NB4 (cell line): ENCODE measurements around the gene ACTG1.

ENCODE experiments used
- POLR2A ChIP-seq: IDR thresholded peaks from 2 replicates; pipeline ENCODE4 v1.6.1; 2011; ENCODE audit warnings: mild to moderate bottlenecking; ENCODE audit not compliant: insufficient read length; ENCODE audit errors: extremely low read depth
- TF ChIP-seq, protein P1 (sequence below): IDR thresholded peaks from one replicate; pipeline ENCODE4 v1.5.1; 2012; ENCODE audit warnings: low read depth, low read length

DNA sequence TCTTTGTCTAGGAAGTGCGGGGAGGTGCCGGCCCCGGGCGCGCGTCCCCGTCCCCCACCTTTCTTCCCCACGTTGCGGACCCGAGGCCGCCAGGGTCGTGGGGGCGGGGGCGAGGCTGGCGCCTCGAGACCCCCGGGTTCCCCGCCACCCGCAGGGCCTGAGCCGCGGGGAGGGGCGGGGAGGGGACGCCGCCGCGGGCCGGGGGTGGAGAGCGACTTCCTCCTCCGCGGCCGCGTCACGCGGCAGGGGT is 1.8 kb upstream of the ACTG1 start:
- TF ChIP-seq, protein P1, sequence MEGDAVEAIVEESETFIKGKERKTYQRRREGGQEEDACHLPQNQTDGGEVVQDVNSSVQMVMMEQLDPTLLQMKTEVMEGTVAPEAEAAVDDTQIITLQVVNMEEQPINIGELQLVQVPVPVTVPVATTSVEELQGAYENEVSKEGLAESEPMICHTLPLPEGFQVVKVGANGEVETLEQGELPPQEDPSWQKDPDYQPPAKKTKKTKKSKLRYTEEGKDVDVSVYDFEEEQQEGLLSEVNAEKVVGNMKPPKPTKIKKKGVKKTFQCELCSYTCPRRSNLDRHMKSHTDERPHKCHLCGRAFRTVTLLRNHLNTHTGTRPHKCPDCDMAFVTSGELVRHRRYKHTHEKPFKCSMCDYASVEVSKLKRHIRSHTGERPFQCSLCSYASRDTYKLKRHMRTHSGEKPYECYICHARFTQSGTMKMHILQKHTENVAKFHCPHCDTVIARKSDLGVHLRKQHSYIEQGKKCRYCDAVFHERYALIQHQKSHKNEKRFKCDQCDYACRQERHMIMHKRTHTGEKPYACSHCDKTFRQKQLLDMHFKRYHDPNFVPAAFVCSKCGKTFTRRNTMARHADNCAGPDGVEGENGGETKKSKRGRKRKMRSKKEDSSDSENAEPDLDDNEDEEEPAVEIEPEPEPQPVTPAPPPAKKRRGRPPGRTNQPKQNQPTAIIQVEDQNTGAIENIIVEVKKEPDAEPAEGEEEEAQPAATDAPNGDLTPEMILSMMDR = no peak
- no peak for TF ChIP-seq POLR2A
